HepG2 (cell line): ENCODE results near the gene TUT4. TPM values are rescaled to one million over a fixed set of nuclear protein-coding genes. Genes with fewer than 3 reads are reported as not detected.
A peak's percentile ranks its signal among the peaks of the same experiment; 100 is the strongest.

ENCODE experiments used
- ATF6 ChIP-seq: sonication (generic); formaldehyde crosslinking; conservative IDR thresholded peaks from 2 replicates; pipeline ENCODE4 v1.4.0; 2020; ENCODE audit warnings: missing genetic modification reagents
- CBX2 ChIP-seq, 2 experiments: fragments of 200-600 bp in 1 of 2; sonication (generic); formaldehyde crosslinking in 1 of 2; IDR thresholded peaks; 2 replicates each; pipeline versions ENCODE4 v1.7.0 to v1.8.1; 2018 to 2022; ENCODE audit warnings: low read depth in 2 of 2, low read length in 1 of 2, mild to moderate bottlenecking in 1 of 2, missing genetic modification reagents in 1 of 2
- FOXC1 ChIP-seq: sonication (generic); formaldehyde crosslinking; IDR thresholded peaks from 2 replicates; pipeline ENCODE4 v1.8.0; 2022; ENCODE audit warnings: mild to moderate bottlenecking, missing genetic modification reagents, borderline replicate concordance
- FUBP1 ChIP-seq: sonication (generic); formaldehyde crosslinking; IDR thresholded peaks from 2 replicates; pipeline ENCODE4 v1.5.1; 2020; ENCODE audit warnings: missing genetic modification reagents, mild to moderate bottlenecking, borderline replicate concordance
- GATAD1 ChIP-seq: IDR thresholded peaks from 2 replicates; pipeline ENCODE4 v1.6.1; 2016; ENCODE audit warnings: missing genetic modification reagents, missing compliant biosample characterization
- HINFP ChIP-seq: sonication (generic); formaldehyde crosslinking; IDR thresholded peaks from 2 replicates; pipeline ENCODE4 v1.4.0; 2020; ENCODE audit warnings: low read depth, mild to moderate bottlenecking, missing genetic modification reagents
- HNF4A ChIP-seq: sonication (generic); formaldehyde crosslinking; IDR thresholded peaks from 2 replicates; pipeline ENCODE4 v1.4.0; 2020; ENCODE audit warnings: missing genetic modification reagents
- HOXA5 ChIP-seq: sonication (generic); formaldehyde crosslinking; IDR thresholded peaks from 2 replicates; pipeline ENCODE4 v1.4.0; 2020; ENCODE audit warnings: missing genetic modification reagents
- JDP2 ChIP-seq: sonication (generic); formaldehyde crosslinking; IDR thresholded peaks from 2 replicates; pipeline ENCODE4 v1.8.1; 2022; ENCODE audit warnings: missing genetic modification reagents, borderline replicate concordance
- JUN ChIP-seq: sonication (generic); formaldehyde crosslinking; IDR thresholded peaks from 2 replicates; pipeline ENCODE4 v1.4.0; 2020; ENCODE audit warnings: mild to moderate bottlenecking, missing genetic modification reagents
- MEIS1 ChIP-seq: sonication (generic); formaldehyde crosslinking; IDR thresholded peaks from 2 replicates; pipeline ENCODE4 v1.9.0; 2021; ENCODE audit warnings: mild to moderate bottlenecking, missing genetic modification reagents, moderate library complexity, borderline replicate concordance
- MIER2 ChIP-seq: IDR thresholded peaks from 2 replicates; pipeline ENCODE4 v1.6.1; 2016; ENCODE audit warnings: missing biosample characterization, missing genetic modification reagents
- MIER3 ChIP-seq: IDR thresholded peaks from 2 replicates; pipeline ENCODE4 v1.6.1; 2016; ENCODE audit warnings: missing compliant biosample characterization, borderline replicate concordance
- MLLT10 ChIP-seq: sonication (generic); formaldehyde crosslinking; IDR thresholded peaks from 2 replicates; pipeline ENCODE4 v1.4.0; 2020; ENCODE audit warnings: missing genetic modification reagents
- NFE2 ChIP-seq: sonication (generic); formaldehyde crosslinking; IDR thresholded peaks from 2 replicates; pipeline ENCODE4 v1.4.0; 2020; ENCODE audit warnings: missing genetic modification reagents
- PHF20 ChIP-seq: sonication (generic); formaldehyde crosslinking; IDR thresholded peaks from 2 replicates; pipeline ENCODE4 v1.5.0; 2020; ENCODE audit warnings: mild to moderate bottlenecking, missing genetic modification reagents
- PRMT3 ChIP-seq: sonication (generic); formaldehyde crosslinking; IDR thresholded peaks from 2 replicates; pipeline ENCODE4 v1.8.1; 2022; ENCODE audit warnings: low read depth, mild to moderate bottlenecking, moderate library complexity, missing genetic modification reagents, borderline replicate concordance
- SAP130 ChIP-seq: IDR thresholded peaks from 2 replicates; pipeline ENCODE4 v1.6.1; 2016; ENCODE audit warnings: low read depth
- SOX6 ChIP-seq, 2 experiments: fragments of 450-650 bp in 1 of 2; sonication (generic) in 1 of 2; formaldehyde crosslinking in 1 of 2; IDR thresholded peaks; 2 replicates each; pipeline versions ENCODE4 v1.4.0 to v1.6.1; 2017 to 2020; ENCODE audit warnings: antibody characterized with exemption in 1 of 2, mild to moderate bottlenecking in 1 of 2, missing genetic modification reagents in 1 of 2
- TEAD3 ChIP-seq: optimal IDR thresholded peaks from 2 replicates; pipeline ENCODE3; 2016; ENCODE audit warnings: borderline replicate concordance
- XBP1 ChIP-seq: sonication (generic); formaldehyde crosslinking; IDR thresholded peaks from 2 replicates; pipeline ENCODE4 v1.5.0; 2020; ENCODE audit warnings: missing genetic modification reagents
- ZBTB43 ChIP-seq: sonication (generic); formaldehyde crosslinking; conservative IDR thresholded peaks from 2 replicates; pipeline ENCODE4 v1.4.0; 2020; ENCODE audit warnings: missing genetic modification reagents
- ZNF224 ChIP-seq: sonication (generic); formaldehyde crosslinking; IDR thresholded peaks from 2 replicates; pipeline ENCODE4 v1.5.0; 2020; ENCODE audit warnings: mild to moderate bottlenecking, missing genetic modification reagents
- polyA plus RNA-seq, 8 experiments: library from polyadenylated mRNA; depleted of rRNA in 3 of 8; stranded (reverse) in 7 of 8; unstranded in 1 of 8; fragments of >200 nt; fragmentation: Illumina TruSeq in 4 of 8; extraction: Trizol in 4 of 8; gene quantifications; 2 replicates each; pipeline versions ENCODE4 v1.2.1 to v1.2.3, GENCODE V29; 2011 to 2016; ENCODE audit warnings: low read depth in 4 of 8, missing spikeins in 1 of 8, mixed read lengths in 1 of 8; ENCODE audit not compliant: insufficient read depth in 1 of 8
- total RNA-seq, 5 experiments: library from RNA; depleted of rRNA; stranded (reverse); fragments of >200 nt; fragmentation: Illumina TruSeq; extraction: Trizol; gene quantifications; 2 replicates each; pipeline ENCODE4 v1.2.3, GENCODE V29; 2016; ENCODE audit warnings: low read depth in 1 of 5

The TUT4 gene
- total and polyA plus RNA-seq, 2 of the 13 experiments (the other 11 are each of a cell fraction or from before 2014, with no cell fraction given), result 44.7 to 53.5 TPM

GRCh38 chr1:52404116-52404974, 148.5 kb downstream of the TUT4 start, which contains the start of the genes ORC1 and PRPF38A (continued):
- no peak for TF ChIP-seq JDP2 (CRISPR knock-in tag)
- peak; percentile 79; the same call in 1 of the 2 replicates for TF ChIP-seq HOXA5 (CRISPR knock-in tag)
- no peak; the same call in 1 of the 2 replicates for TF ChIP-seq JUN (CRISPR knock-in tag)
- TF ChIP-seq FUBP1 (CRISPR knock-in tag), result no peak
- TF ChIP-seq MIER3 (CRISPR knock-in tag), result peak; percentile 63; the same call in 1 of the 2 replicates
- TF ChIP-seq TEAD3 (CRISPR knock-in tag), result peak; percentile 41
- no peak for TF ChIP-seq FOXC1
- peak; percentile 96 for TF ChIP-seq GATAD1 (CRISPR knock-in tag)
- peak; percentile 27; the same call in 1 of the 2 replicates for TF ChIP-seq HINFP
- 0 out of 2 replicates have a peak, but pooled peaks have one; percentile 14 for TF ChIP-seq ZBTB43 (CRISPR knock-in tag)
- no peak for TF ChIP-seq CBX2 (IDR thresholded peaks at IDR 0.05; ENCODE audit: low read depth, low read length)
- TF ChIP-seq CBX2 (CRISPR knock-in tag; IDR thresholded peaks at IDR 0.05; ENCODE audit: low read depth), result peak; percentile 19; the same call in 1 of the 2 replicates
- TF ChIP-seq MLLT10 (CRISPR knock-in tag), result no peak
- peak; percentile 87 for TF ChIP-seq PHF20 (CRISPR knock-in tag)
- no peak for TF ChIP-seq ATF6 (CRISPR knock-in tag)
- no peak for TF ChIP-seq ZNF224 (CRISPR knock-in tag)
- no peak for TF ChIP-seq XBP1
- TF ChIP-seq SAP130 (CRISPR knock-in tag), result peak; percentile 98
- no peak for TF ChIP-seq SOX6 (IDR thresholded peaks at IDR 0.05)
- peak; percentile 81 for TF ChIP-seq SOX6 (CRISPR knock-in tag; IDR thresholded peaks at IDR 0.05)
- no peak for TF ChIP-seq HNF4A (CRISPR knock-in tag)
- no peak for TF ChIP-seq NFE2 (CRISPR knock-in tag)
- TF ChIP-seq MIER2 (CRISPR knock-in tag), result peak; percentile 21; the same call in 1 of the 2 replicates
- TF ChIP-seq MEIS1, result no peak
- TF ChIP-seq PRMT3, result peak; percentile 79; the same call in 1 of the 2 replicates
